Measurements from ENCODE around the gene HSBP1L1.

- TF ChIP-seq CTCF (IDR thresholded peaks at IDR 0.05) (no peak), POLR2A (IDR thresholded peaks at IDR 0.05; ENCODE audit: low read length) (no peak), MAX (IDR thresholded peaks at IDR 0.05) (no peak), HMGXB4 (CRISPR knock-in tag; IDR thresholded peaks at IDR 0.05; ENCODE audit: borderline replicate concordance) (no peak), RFX5 (IDR thresholded peaks at IDR 0.05) (no peak), JUNB (IDR thresholded peaks at IDR 0.05) (no peak), EP300 (IDR thresholded peaks at IDR 0.05) (no peak), USF2 (IDR thresholded peaks at IDR 0.05) (no peak), CBX8 (IDR thresholded peaks at IDR 0.05) (no peak), FOSB (CRISPR knock-in tag; IDR thresholded peaks at IDR 0.05) (no peak), MAFK (IDR thresholded peaks at IDR 0.05; ENCODE audit: partially characterized antibody) (no peak)
Measured at GRCh38 chr18:79926306-79926705, 38.1 kb upstream of the HSBP1L1 start.

Data from A549 (cell line).